NT2/D1 (cell line): Measurements from ENCODE around the gene TBC1D16.

Source experiments
- SUZ12 ChIP-seq: IDR thresholded peaks from 2 replicates; pipeline ENCODE4 v1.6.1; 2011; ENCODE audit not compliant: insufficient read length, insufficient read depth; ENCODE audit errors: extremely low read depth
- YY1 ChIP-seq: IDR thresholded peaks from 2 replicates; pipeline ENCODE4 v1.6.1; 2011; ENCODE audit not compliant: insufficient read length, insufficient read depth

GRCh38 chr17:79959042-79959441 is 76.6 kb downstream of the TBC1D16 start:
- TF ChIP-seq SUZ12: no peak
- TF ChIP-seq YY1: no peak
